Neuronal stem cell (in vitro differentiated cells): ENCODE data around the gene CMIP.

ENCODE experiments used
- DNase-seq: peaks from one replicate; pipeline ENCODE4 v3.0.0-alpha.2; 2013; ENCODE audit warnings: low spot score
- H2AFZ ChIP-seq: one replicate; pipeline ENCODE4 v1.6.1; 2013; ENCODE audit warnings: mild to moderate bottlenecking, low read length, inconsistent platforms
- H2AK5ac ChIP-seq: 2 replicates; pipeline ENCODE4 v1.6.1; 2013; ENCODE audit warnings: low read depth, mild to moderate bottlenecking, inconsistent platforms, low read length, moderate library complexity, mixed read lengths
- H2BK120ac ChIP-seq: 2 replicates; pipeline ENCODE4 v1.6.1; 2013; ENCODE audit warnings: low read depth, mild to moderate bottlenecking, inconsistent platforms, low read length, moderate library complexity, mixed read lengths
- H2BK12ac ChIP-seq: one replicate; pipeline ENCODE4 v1.6.1; 2013; ENCODE audit warnings: low read length, inconsistent platforms
- H2BK15ac ChIP-seq: 2 replicates; pipeline ENCODE4 v1.6.1; 2013; ENCODE audit warnings: mild to moderate bottlenecking, low read length, inconsistent platforms, mixed read lengths
- H2BK5ac ChIP-seq: one replicate; pipeline ENCODE4 v1.6.1; 2013; ENCODE audit warnings: inconsistent platforms, mild to moderate bottlenecking, low read length, moderate library complexity
- H3K14ac ChIP-seq: one replicate; pipeline ENCODE4 v1.6.1; 2013; ENCODE audit warnings: low read length, inconsistent platforms
- H3K18ac ChIP-seq: 2 replicates; pipeline ENCODE4 v1.6.1; 2013; ENCODE audit warnings: low read length, inconsistent platforms
- H3K23ac ChIP-seq: 2 replicates; pipeline ENCODE4 v1.6.1; 2013; ENCODE audit warnings: low read depth, mild to moderate bottlenecking, mixed read lengths, low read length, inconsistent platforms; ENCODE audit not compliant: poor library complexity
- H3K27ac ChIP-seq: replicated peaks from 3 replicates; pipeline ENCODE4 v1.5.1; 2013; ENCODE audit warnings: low read length, inconsistent platforms
- H3K27me3 ChIP-seq, 3 experiments: 2 replicates each; pipeline ENCODE4 v1.6.1; 2013; ENCODE audit warnings: low read length in 3 of 3, mild to moderate bottlenecking in 2 of 3, inconsistent platforms in 1 of 3, low read depth in 1 of 3, mixed read lengths in 1 of 3, moderate library complexity in 1 of 3; ENCODE audit not compliant: control insufficient read depth in 3 of 3, insufficient read depth in 3 of 3
- H3K36me3 ChIP-seq, 2 donors: replicated peaks in 1 of 2; 2 replicates each; pipeline ENCODE4 v1.6.1; 2013; ENCODE audit warnings: low read length in 2 of 2; ENCODE audit not compliant: control insufficient read depth in 2 of 2, insufficient read depth in 2 of 2
- H3K4ac ChIP-seq: 2 replicates; pipeline ENCODE4 v1.6.1; 2013; ENCODE audit warnings: inconsistent platforms, mild to moderate bottlenecking, low read length, moderate library complexity
- H3K4me1 ChIP-seq, 2 donors: 1 replicate in 1 of 2; 2 replicates in 1 of 2; pipeline ENCODE4 v1.6.1; 2013; ENCODE audit warnings: low read length in 2 of 2, low read depth in 1 of 2; ENCODE audit not compliant: control insufficient read depth in 2 of 2, insufficient read depth in 1 of 2
- H3K4me2 ChIP-seq: one replicate; pipeline ENCODE4 v1.6.1; 2013; ENCODE audit warnings: mild to moderate bottlenecking, low read length, inconsistent platforms; ENCODE audit not compliant: insufficient read depth, poor library complexity, severe bottlenecking
- H3K4me3 ChIP-seq, 2 donors: 2 replicates each; pipeline ENCODE4 v1.5.1; 2013; ENCODE audit warnings: low read length in 2 of 2, mild to moderate bottlenecking in 2 of 2, inconsistent platforms in 1 of 2, moderate library complexity in 1 of 2
- H3K79me1 ChIP-seq: one replicate; pipeline ENCODE4 v1.6.1; 2013; ENCODE audit warnings: low read depth, mild to moderate bottlenecking, inconsistent platforms, low read length, moderate library complexity
- H3K9ac ChIP-seq: one replicate; pipeline ENCODE4 v1.6.1; 2013; ENCODE audit warnings: mild to moderate bottlenecking, low read depth, low read length, inconsistent platforms; ENCODE audit not compliant: poor library complexity
- H3K9me3 ChIP-seq, 2 donors: replicated peaks in 1 of 2; 2 replicates each; pipeline versions ENCODE3 to v1.6.1; 2013; ENCODE audit warnings: low read length in 2 of 2, mild to moderate bottlenecking in 2 of 2, inconsistent platforms in 1 of 2, low read depth in 1 of 2, mixed read lengths in 1 of 2, moderate library complexity in 1 of 2; ENCODE audit not compliant: control insufficient read depth in 2 of 2, insufficient read depth in 1 of 2
- H4K8ac ChIP-seq: one replicate; pipeline ENCODE4 v1.6.1; 2013; ENCODE audit warnings: low read depth, mild to moderate bottlenecking, inconsistent platforms, low read length, moderate library complexity
- H4K91ac ChIP-seq: one replicate; pipeline ENCODE4 v1.6.1; 2013; ENCODE audit warnings: low read length, low read depth, mild to moderate bottlenecking, inconsistent platforms; ENCODE audit not compliant: poor library complexity
- WGBS, 2 donors: extraction: QIAGEN DNeasy Blood & Tissue Kit; methylation state at CpG; one replicate each; pipeline ENCODE4 v1.1.7; 2013; ENCODE audit warnings: missing lambda C conversion rate in 2 of 2, mixed read lengths in 1 of 2; ENCODE audit not compliant: insufficient read length in 2 of 2, insufficient replicate concordance in 1 of 2; ENCODE audit errors: extremely low coverage in 2 of 2; 5-methylcytosine and 5-hydroxymethylcytosine counted together

The CMIP gene

GRCh38 chr16:81637336-81638235 lies 193.0 kb downstream of the CMIP start:
- Histone ChIP-seq H3K4ac (peak overlapping the region; percentile 30), H3K14ac (no peak overlapping the region), H2BK12ac (no peak overlapping the region), H3K79me1 (no peaks in the 10 kb centered on the region), H3K4me2 (no peak overlapping the region), H3K4me3 (no peak overlapping the region), H2AK5ac (no peak overlapping the region), H3K23ac (no peak overlapping the region), H3K4me1 (peaks cover 24 to 42% of the 10 kb centered on the region in 2 donors), H4K91ac (no peak overlapping the region), H4K8ac (no peak overlapping the region), H3K36me3 (no peaks in the 10 kb centered on the region), H3K27ac (no peak overlapping the region), H2AFZ (no peak overlapping the region), H2BK15ac (no peak overlapping the region), H3K9me3 (no peaks in the 10 kb centered on the region), H2BK5ac (no peak overlapping the region), H2BK120ac (no peak overlapping the region), H3K9ac (no peak overlapping the region), H3K27me3 (no peaks in the 10 kb centered on the region), H3K18ac (peak overlapping the region; percentile 23)
- no CpG with 5 or more reads among the region's 15 CpGs for WGBS, 2 donors
- DNase-seq, result no peak

GRCh38 chr16:81638286-81638945 lies 193.8 kb downstream of the CMIP start:
- Histone ChIP-seq H3K4ac (no peak overlapping the region), H3K23ac (no peak overlapping the region), H3K9ac (no peak overlapping the region), H2AK5ac (no peak overlapping the region), H2BK15ac (no peak overlapping the region), H3K4me2 (no peak overlapping the region), H2BK5ac (no peak overlapping the region), H3K4me1 (peaks cover 17 to 36% of the 10 kb centered on the region in 2 donors), H3K27me3 (no peaks in the 10 kb centered on the region), H3K14ac (no peak overlapping the region), H2BK12ac (no peak overlapping the region), H4K91ac (no peak overlapping the region), H3K18ac (peak overlapping the region; percentile 29), H3K9me3 (no peaks in the 10 kb centered on the region), H3K79me1 (no peaks in the 10 kb centered on the region), H3K27ac (no peak overlapping the region), H2AFZ (no peak overlapping the region), H4K8ac (no peak overlapping the region), H2BK120ac (no peak overlapping the region), H3K4me3 (no peak overlapping the region), H3K36me3 (no peaks in the 10 kb centered on the region)
- DNase-seq, result no peak
- WGBS, 2 donors, result no CpG with 5 or more reads among the region's 13 CpGs

DNA sequence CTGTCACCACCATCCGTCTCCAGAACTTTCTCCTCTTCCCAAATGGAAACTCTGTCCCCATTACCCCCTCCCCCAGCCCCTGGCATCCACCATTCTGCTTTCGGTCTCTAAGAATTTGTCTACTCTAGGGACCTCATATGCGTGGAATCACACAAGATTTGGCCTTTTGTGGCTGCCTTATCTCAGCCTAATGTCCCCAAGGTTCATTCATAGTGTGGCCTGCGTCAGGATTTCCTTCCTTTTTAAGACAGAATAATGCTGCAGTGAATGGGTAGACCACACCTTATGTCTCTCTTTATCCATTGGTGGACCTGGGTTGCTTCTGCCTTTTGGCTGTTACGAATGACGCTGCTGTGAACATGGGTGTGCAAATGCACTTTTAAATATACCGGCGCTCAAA lies 194.7 kb downstream of the CMIP start:
- no peak overlapping the region for H3K4me3 ChIP-seq
- no CpG with 5 or more reads among the region's 8 CpGs for WGBS, 2 donors
- H3K14ac ChIP-seq, result no peak overlapping the region
- H4K8ac ChIP-seq, result no peak overlapping the region
- no peak overlapping the region for H3K18ac ChIP-seq
- no peaks in the 10 kb centered on the region for H3K79me1 ChIP-seq
- no peak overlapping the region for H2BK15ac ChIP-seq
- H3K27ac ChIP-seq, result no peak overlapping the region
- H3K4me1 ChIP-seq, result peaks cover 10 to 30% of the 10 kb centered on the region in 2 donors
- H3K23ac ChIP-seq, result no peak overlapping the region
- no peaks in the 10 kb centered on the region for H3K36me3 ChIP-seq
- H3K4me2 ChIP-seq, result no peak overlapping the region
- no peaks in the 10 kb centered on the region for H3K27me3 ChIP-seq
- peak overlapping the region; percentile 43 for H2BK120ac ChIP-seq
- no peak overlapping the region for H2BK5ac ChIP-seq
- no peak overlapping the region for H4K91ac ChIP-seq
- H3K4ac ChIP-seq, result no peak overlapping the region
- no peak overlapping the region for H2AFZ ChIP-seq
- H3K9ac ChIP-seq, result no peak overlapping the region
- no peak for DNase-seq
- no peak overlapping the region for H2AK5ac ChIP-seq
- no peaks in the 10 kb centered on the region for H3K9me3 ChIP-seq
- no peak overlapping the region for H2BK12ac ChIP-seq

DNA sequence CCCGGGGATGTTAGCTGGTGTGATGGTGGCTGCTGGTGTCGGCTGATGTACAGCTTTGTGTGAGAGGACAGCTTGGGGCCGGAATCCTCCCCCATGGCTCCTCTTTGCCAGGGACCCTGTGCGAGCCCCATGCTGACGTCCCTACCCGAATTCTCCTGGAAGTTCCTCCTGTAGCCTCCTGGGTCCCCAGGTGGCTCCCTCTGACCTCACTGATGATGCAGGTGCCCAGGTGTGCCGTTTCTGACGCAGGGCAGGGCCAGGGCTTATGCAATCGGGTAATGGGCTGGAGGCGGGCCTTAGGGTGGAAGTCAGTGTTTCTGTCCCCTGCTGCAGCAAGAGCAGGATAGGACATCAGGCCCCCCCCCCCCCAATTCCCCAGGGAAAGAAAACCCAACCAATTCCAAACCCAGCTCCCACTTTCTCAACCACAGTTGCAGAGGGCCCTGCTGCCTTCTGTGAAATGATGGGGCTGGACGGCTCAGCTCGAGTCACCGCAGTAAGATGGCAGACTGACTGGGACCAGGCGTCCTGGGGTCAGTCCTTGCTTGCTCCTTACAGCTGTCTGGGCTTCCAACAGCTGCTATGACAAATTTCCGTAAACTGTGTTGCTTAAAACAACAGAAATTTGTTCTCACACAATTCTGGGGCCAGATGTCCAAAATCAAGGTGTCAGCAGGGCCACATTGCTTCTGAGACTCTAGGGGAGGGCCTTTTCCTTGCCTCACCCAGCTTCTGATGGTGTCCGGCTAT lies 195.5 kb downstream of the CMIP start:
- no peak overlapping the region for H2BK12ac ChIP-seq
- no peak overlapping the region for H3K14ac ChIP-seq
- no peak overlapping the region for H3K9ac ChIP-seq
- no peak overlapping the region for H3K4ac ChIP-seq
- no peak overlapping the region for H2BK5ac ChIP-seq
- H4K8ac ChIP-seq, result no peak overlapping the region
- WGBS, 2 donors, result no CpG with 5 or more reads among the region's 16 CpGs
- peak overlapping the region; percentile 29 for H2AK5ac ChIP-seq
- H3K79me1 ChIP-seq, result peaks cover 1% of the 10 kb centered on the region
- no peak overlapping the region for H2AFZ ChIP-seq
- H3K27me3 ChIP-seq, result no peaks in the 10 kb centered on the region
- no peak for DNase-seq
- no peak overlapping the region for H2BK120ac ChIP-seq
- H3K18ac ChIP-seq, result no peak overlapping the region
- H3K4me2 ChIP-seq, result no peak overlapping the region
- no peak overlapping the region for H3K27ac ChIP-seq
- no peaks in the 10 kb centered on the region for H3K9me3 ChIP-seq
- peaks cover 5 to 28% of the 10 kb centered on the region in 2 donors for H3K4me1 ChIP-seq
- H3K4me3 ChIP-seq, result no peak overlapping the region
- no peak overlapping the region for H2BK15ac ChIP-seq
- H3K23ac ChIP-seq, result no peak overlapping the region
- no peak overlapping the region for H4K91ac ChIP-seq
- no peaks in the 10 kb centered on the region for H3K36me3 ChIP-seq
